ENCODE results near the gene HACE1.

- no peak for TF ChIP-seq CTCF (IDR thresholded peaks at IDR 0.05; ENCODE audit: low read depth, low read length)
- TF ChIP-seq MAX (IDR thresholded peaks at IDR 0.05; ENCODE audit: low read depth, low read length) = no peak
- TF ChIP-seq POLR2A (IDR thresholded peaks at IDR 0.05; ENCODE audit: extremely low read depth, insufficient read length) = no peak
- TF ChIP-seq MYC (IDR thresholded peaks at IDR 0.05; ENCODE audit: low read depth, low read length) = no peak
Measured at GRCh38 chr6:104908031-104908887, 48.5 kb upstream of the HACE1 start.

Data from NB4 (cell line).